GM12878 (cell line): Measurements from ENCODE around the gene MICALL1. TPM values are rescaled to one million over a fixed set of nuclear protein-coding genes. Genes with fewer than 3 reads are reported as not detected.
A peak's percentile ranks its signal among the peaks of the same experiment; 100 is the strongest.

ENCODE experiments used
- ASH2L ChIP-seq: fragments of 300-600, 200-600 bp; sonication (generic); IDR thresholded peaks from 2 replicates; pipeline ENCODE4 v1.6.1; 2017; ENCODE audit warnings: low read depth, mild to moderate bottlenecking, borderline replicate concordance
- BMI1 ChIP-seq: fragments of 450-650 bp; IDR thresholded peaks from 2 replicates; pipeline ENCODE4 v1.6.1; 2016; ENCODE audit warnings: mild to moderate bottlenecking, moderate library complexity, borderline replicate concordance
- EED ChIP-seq: sonication (generic); IDR thresholded peaks from 2 replicates; pipeline ENCODE4 v1.6.1; 2016; ENCODE audit warnings: antibody characterized with exemption, low read depth
- EZH2 ChIP-seq: IDR thresholded peaks from 2 replicates; pipeline ENCODE4 v1.6.1; 2012; ENCODE audit warnings: low read depth, mild to moderate bottlenecking, control low read depth, inconsistent platforms, low read length, borderline replicate concordance; ENCODE audit not compliant: control insufficient read depth
- FOS ChIP-seq: IDR thresholded peaks from 3 replicates; pipeline ENCODE4 v1.6.1; 2011; ENCODE audit warnings: borderline replicate concordance; ENCODE audit not compliant: insufficient read length; ENCODE audit errors: extremely low read depth
- GATAD2B ChIP-seq: fragments of 450-650 bp; conservative IDR thresholded peaks from 2 replicates; pipeline ENCODE4 v1.6.1; 2017; ENCODE audit warnings: low read depth, mild to moderate bottlenecking, moderate library complexity
- HCFC1 ChIP-seq: fragments of 150-350 bp; IDR thresholded peaks from 2 replicates; pipeline ENCODE4 v1.6.1; 2014; ENCODE audit warnings: low read length
- LARP7 ChIP-seq: fragments of 450-650 bp; IDR thresholded peaks from 2 replicates; pipeline ENCODE4 v1.6.1; 2017; ENCODE audit warnings: mild to moderate bottlenecking
- MEF2A ChIP-seq: IDR thresholded peaks from 2 replicates; pipeline ENCODE4 v1.6.1; 2011; ENCODE audit warnings: low read depth, mild to moderate bottlenecking, low read length, moderate library complexity; ENCODE audit not compliant: insufficient read depth
- MEF2B ChIP-seq: fragments of 450-650 bp; IDR thresholded peaks from 2 replicates; pipeline ENCODE4 v1.6.1; 2018; ENCODE audit warnings: mild to moderate bottlenecking, moderate library complexity; ENCODE audit not compliant: partially characterized antibody, poor library complexity, severe bottlenecking
- MYC ChIP-seq: IDR thresholded peaks from 2 replicates; pipeline ENCODE4 v1.6.1; 2011; ENCODE audit warnings: mild to moderate bottlenecking, low read length, moderate library complexity, inconsistent platforms; ENCODE audit not compliant: insufficient read depth, insufficient replicate concordance, insufficient read length, severe bottlenecking
- NFXL1 ChIP-seq: fragments of 450-650 bp; IDR thresholded peaks from 2 replicates; pipeline ENCODE4 v1.6.1; 2017; ENCODE audit warnings: antibody characterized with exemption, mild to moderate bottlenecking, borderline replicate concordance
- POLR2A ChIP-seq: IDR thresholded peaks from 2 replicates; pipeline ENCODE4 v1.6.1; 2011; ENCODE audit warnings: low read depth, mild to moderate bottlenecking, low read length
- POLR2AphosphoS5 ChIP-seq: IDR thresholded peaks from 2 replicates; pipeline ENCODE4 v1.6.1; 2011; ENCODE audit warnings: mild to moderate bottlenecking, low read length, inconsistent platforms
- POU2F2 ChIP-seq: IDR thresholded peaks from 3 replicates; pipeline ENCODE4 v1.6.1; 2011; ENCODE audit warnings: low read depth, mild to moderate bottlenecking, low read length, borderline replicate concordance
- SIN3A ChIP-seq: IDR thresholded peaks from 2 replicates; pipeline ENCODE4 v1.6.1; 2012; ENCODE audit warnings: low read depth, low read length, improper control_type of control experiment
- SMARCA5 ChIP-seq: fragments of 450-650 bp; IDR thresholded peaks from 2 replicates; pipeline ENCODE4 v1.6.1; 2017; ENCODE audit warnings: mild to moderate bottlenecking
- SREBF1 ChIP-seq: IDR thresholded peaks from 2 replicates; pipeline ENCODE4 v1.6.1; 2012; ENCODE audit warnings: mild to moderate bottlenecking, low read length
- SREBF2 ChIP-seq: IDR thresholded peaks from 2 replicates; pipeline ENCODE4 v1.6.1; 2012; ENCODE audit warnings: mild to moderate bottlenecking, low read length
- TCF7 ChIP-seq: IDR thresholded peaks from 2 replicates; pipeline ENCODE4 v1.6.1; 2014; ENCODE audit warnings: antibody characterized with exemption, borderline replicate concordance
- YBX1 ChIP-seq: fragments of 450-650 bp; IDR thresholded peaks from 2 replicates; pipeline ENCODE4 v1.6.1; 2016; ENCODE audit warnings: antibody characterized with exemption
- YY1 ChIP-seq: IDR thresholded peaks from 2 replicates; pipeline ENCODE4 v1.6.1; 2011; ENCODE audit warnings: low read depth, mild to moderate bottlenecking, low read length
- ZNF207 ChIP-seq: fragments of 450-650 bp; IDR thresholded peaks from 2 replicates; pipeline ENCODE4 v1.6.1; 2014; ENCODE audit warnings: antibody characterized with exemption, mild to moderate bottlenecking, borderline replicate concordance
- ZSCAN29 ChIP-seq: fragments of 450-650 bp; IDR thresholded peaks from 2 replicates; pipeline ENCODE4 v1.6.1; 2017; ENCODE audit warnings: mild to moderate bottlenecking, moderate library complexity
- polyA plus RNA-seq, 11 experiments: library from polyadenylated mRNA; depleted of rRNA in 4 of 11; unstranded in 6 of 11; stranded (reverse) in 5 of 11; fragments of >200 nt; fragmentation: Nextera tagmentation in 4 of 11; fragmentation: Illumina TruSeq in 1 of 11; extraction: Ambion mirVana in 4 of 11; extraction: Trizol in 1 of 11; gene quantifications; 1 replicate in 1 of 11; 2 replicates in 10 of 11; pipeline versions ENCODE4 v1.2.1 to v1.2.3, GENCODE V29; 2011 to 2016; ENCODE audit warnings: inconsistent platforms in 2 of 11, missing spikeins in 2 of 11, low read depth in 1 of 11
- total RNA-seq, 4 experiments: library from RNA; depleted of rRNA in 3 of 4; stranded (reverse); fragments of >200 nt in 3 of 4; fragmentation: Illumina TruSeq in 1 of 4; extraction: Trizol in 1 of 4; gene quantifications; 2 replicates each; pipeline versions ENCODE4 v1.2.1 to v1.2.3, GENCODE V29; 2013 to 2021
- TF ChIP-seq, protein P1 (sequence below): fragments of 450-650 bp; formaldehyde crosslinking; IDR thresholded peaks from 2 replicates; pipeline ENCODE4 v1.5.0; 2022; ENCODE audit warnings: mild to moderate bottlenecking, missing genetic modification characterization
- TF ChIP-seq, protein P2 (sequence below): fragments of 450-650 bp; IDR thresholded peaks from 2 replicates; pipeline ENCODE4 v1.6.1; 2016; ENCODE audit warnings: mild to moderate bottlenecking

Gene MICALL1
- total and polyA plus RNA-seq, 10 of the 15 experiments (the other 5 are each of a cell fraction or from before 2014, with no cell fraction given), result 0.72 to 30.7 (median 7.8) TPM

DNA sequence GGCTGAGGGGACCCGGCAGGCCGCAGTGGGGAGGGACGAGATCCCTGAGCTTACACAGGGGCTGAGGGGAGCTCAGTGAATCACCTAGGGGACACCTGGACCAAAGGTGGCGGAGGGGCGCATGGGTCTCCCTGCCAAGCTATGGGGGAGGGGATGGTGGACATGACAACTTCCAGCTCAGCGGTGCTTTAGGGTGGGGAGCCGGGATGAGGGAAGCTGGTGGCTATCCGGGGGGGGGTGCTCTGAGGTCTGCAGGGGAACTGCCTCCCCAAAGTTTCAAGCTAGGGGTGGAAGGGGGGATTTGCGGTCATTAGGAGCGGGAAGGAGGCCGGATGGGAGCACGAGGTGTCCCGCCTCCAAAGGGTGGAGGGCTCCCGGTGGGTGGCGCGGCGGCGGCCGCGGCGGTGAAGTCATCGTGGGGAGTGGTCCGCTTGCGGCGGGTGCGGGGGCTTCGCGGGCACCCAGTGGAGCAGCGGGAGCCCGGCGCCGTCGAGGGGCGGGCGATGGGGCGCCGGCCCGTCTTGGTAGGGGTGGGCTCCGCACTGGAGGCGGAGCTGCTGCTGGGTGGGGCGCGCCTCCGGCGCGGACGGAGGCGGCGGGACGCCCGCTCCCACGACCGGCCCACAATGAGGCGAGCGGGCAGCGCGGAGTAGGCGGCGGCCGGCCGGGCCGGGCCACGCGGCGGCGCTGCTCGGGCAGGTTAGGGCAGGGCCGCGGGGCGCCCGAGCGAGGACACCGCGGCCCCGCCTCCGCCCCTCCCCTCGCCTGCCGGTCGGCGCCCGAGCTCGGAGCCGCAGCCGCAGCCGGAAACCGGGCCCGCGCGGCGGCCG lies at the start of gene MICALL1 (continued):
- TF ChIP-seq, protein P1, sequence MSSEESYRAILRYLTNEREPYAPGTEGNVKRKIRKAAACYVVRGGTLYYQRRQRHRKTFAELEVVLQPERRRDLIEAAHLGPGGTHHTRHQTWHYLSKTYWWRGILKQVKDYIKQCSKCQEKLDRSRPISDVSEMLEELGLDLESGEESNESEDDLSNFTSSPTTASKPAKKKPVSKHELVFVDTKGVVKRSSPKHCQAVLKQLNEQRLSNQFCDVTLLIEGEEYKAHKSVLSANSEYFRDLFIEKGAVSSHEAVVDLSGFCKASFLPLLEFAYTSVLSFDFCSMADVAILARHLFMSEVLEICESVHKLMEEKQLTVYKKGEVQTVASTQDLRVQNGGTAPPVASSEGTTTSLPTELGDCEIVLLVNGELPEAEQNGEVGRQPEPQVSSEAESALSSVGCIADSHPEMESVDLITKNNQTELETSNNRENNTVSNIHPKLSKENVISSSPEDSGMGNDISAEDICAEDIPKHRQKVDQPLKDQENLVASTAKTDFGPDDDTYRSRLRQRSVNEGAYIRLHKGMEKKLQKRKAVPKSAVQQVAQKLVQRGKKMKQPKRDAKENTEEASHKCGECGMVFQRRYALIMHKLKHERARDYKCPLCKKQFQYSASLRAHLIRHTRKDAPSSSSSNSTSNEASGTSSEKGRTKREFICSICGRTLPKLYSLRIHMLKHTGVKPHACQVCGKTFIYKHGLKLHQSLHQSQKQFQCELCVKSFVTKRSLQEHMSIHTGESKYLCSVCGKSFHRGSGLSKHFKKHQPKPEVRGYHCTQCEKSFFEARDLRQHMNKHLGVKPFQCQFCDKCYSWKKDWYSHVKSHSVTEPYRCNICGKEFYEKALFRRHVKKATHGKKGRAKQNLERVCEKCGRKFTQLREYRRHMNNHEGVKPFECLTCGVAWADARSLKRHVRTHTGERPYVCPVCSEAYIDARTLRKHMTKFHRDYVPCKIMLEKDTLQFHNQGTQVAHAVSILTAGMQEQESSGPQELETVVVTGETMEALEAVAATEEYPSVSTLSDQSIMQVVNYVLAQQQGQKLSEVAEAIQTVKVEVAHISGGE (CRISPR knock-in tag), result no peak
- peak; percentile 63 for TF ChIP-seq POLR2A
- peak; percentile 57; the same call in 1 of the 2 replicates for TF ChIP-seq YY1
- TF ChIP-seq SREBF2, result no peak
- 0 out of 2 replicates have a peak, but pooled peaks have one; percentile 1 for TF ChIP-seq SIN3A
- no peak for TF ChIP-seq POU2F2
- peak; percentile 48 for TF ChIP-seq GATAD2B
- TF ChIP-seq ASH2L, result no peak
- no peak for TF ChIP-seq ZNF207
- no peak for TF ChIP-seq EED
- TF ChIP-seq MYC, result no peak
- no peak for TF ChIP-seq FOS
- no peak for TF ChIP-seq BMI1
- no peak for TF ChIP-seq SREBF1
- TF ChIP-seq, protein P2, sequence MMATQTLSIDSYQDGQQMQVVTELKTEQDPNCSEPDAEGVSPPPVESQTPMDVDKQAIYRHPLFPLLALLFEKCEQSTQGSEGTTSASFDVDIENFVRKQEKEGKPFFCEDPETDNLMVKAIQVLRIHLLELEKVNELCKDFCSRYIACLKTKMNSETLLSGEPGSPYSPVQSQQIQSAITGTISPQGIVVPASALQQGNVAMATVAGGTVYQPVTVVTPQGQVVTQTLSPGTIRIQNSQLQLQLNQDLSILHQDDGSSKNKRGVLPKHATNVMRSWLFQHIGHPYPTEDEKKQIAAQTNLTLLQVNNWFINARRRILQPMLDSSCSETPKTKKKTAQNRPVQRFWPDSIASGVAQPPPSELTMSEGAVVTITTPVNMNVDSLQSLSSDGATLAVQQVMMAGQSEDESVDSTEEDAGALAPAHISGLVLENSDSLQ, result no peak
- TF ChIP-seq TCF7, result no peak
- TF ChIP-seq HCFC1, result 0 out of 2 replicates have a peak, but pooled peaks have one; percentile 14
- TF ChIP-seq ZSCAN29, result no peak
- TF ChIP-seq EZH2, result no peak
- TF ChIP-seq SMARCA5, result peak; percentile 88; the same call in 1 of the 2 replicates
- no peak; the same call in 1 of the 2 replicates for TF ChIP-seq POLR2AphosphoS5
- no peak for TF ChIP-seq YBX1
- no peak for TF ChIP-seq MEF2A
- TF ChIP-seq NFXL1, result no peak
- TF ChIP-seq MEF2B, result no peak
- peak; percentile 67; the same call in 1 of the 2 replicates for TF ChIP-seq LARP7
